Kidney (tissue), 14 donors: ENCODE measurements around the gene MYRIP. TPM values are rescaled to one million over a fixed set of nuclear protein-coding genes. Genes with fewer than 3 reads are reported as not detected.

Source experiments
- DNase-seq, 5 donors: peaks; one replicate each; pipeline ENCODE4 v3.0.0-alpha.2; 2013 to 2020
- FAIRE-seq: peaks from 2 replicates; lab custom pipeline; 2012; peaks lifted over from hg19 to GRCh38; lab: Jason Lieb, UNC
- H3K27ac ChIP-seq, 2 donors: one replicate each; pipeline ENCODE4 v1.7.0; 2013; ENCODE audit warnings: low read depth in 2 of 2, low read length in 2 of 2, inconsistent platforms in 1 of 2
- H3K27me3 ChIP-seq: one replicate; pipeline ENCODE4 v1.7.1; 2013; ENCODE audit warnings: low read length, inconsistent platforms; ENCODE audit not compliant: control insufficient read depth, insufficient read depth
- H3K36me3 ChIP-seq, 3 donors: one replicate each; pipeline versions ENCODE4 v1.7.0 to v1.7.1; 2013; ENCODE audit warnings: low read length in 3 of 3, control low read depth in 1 of 3, inconsistent platforms in 1 of 3; ENCODE audit not compliant: insufficient read depth in 3 of 3, control insufficient read depth in 2 of 3
- H3K4me1 ChIP-seq, 3 donors: one replicate each; pipeline versions ENCODE4 v1.7.0 to v1.7.1; 2013; ENCODE audit warnings: low read length in 3 of 3, inconsistent platforms in 1 of 3, low read depth in 1 of 3; ENCODE audit not compliant: control insufficient read depth in 2 of 3, insufficient read depth in 2 of 3
- H3K4me3 ChIP-seq, 3 donors: one replicate each; pipeline versions ENCODE4 v1.7.0 to v1.8.1; 2013; ENCODE audit warnings: low read length in 3 of 3, control low read depth in 1 of 3, inconsistent platforms in 1 of 3
- H3K9ac ChIP-seq, 3 donors: one replicate each; pipeline versions ENCODE4 v1.7.0 to v1.7.1; 2013; ENCODE audit warnings: low read length in 3 of 3, control low read depth in 1 of 3, inconsistent platforms in 1 of 3
- H3K9me3 ChIP-seq, 3 donors: one replicate each; pipeline versions ENCODE4 v1.7.0 to v1.7.1; 2013; ENCODE audit warnings: low read length in 3 of 3, control low read depth in 1 of 3, inconsistent platforms in 1 of 3; ENCODE audit not compliant: control insufficient read depth in 2 of 3, insufficient read depth in 1 of 3
- CTCF ChIP-seq: IDR thresholded peaks from 3 replicates; pipeline ENCODE4 v1.5.1; 2012; ENCODE audit warnings: mild to moderate bottlenecking, moderate library complexity, borderline replicate concordance; ENCODE audit not compliant: insufficient read depth; ENCODE audit errors: extremely low read depth
- intact Hi-C: fragments of 100-400 bp; cut with DNase I; formaldehyde crosslinking; loops from one replicate; pipeline ENCODE4 v1.11.1; 2022
- polyA plus RNA-seq: library from polyadenylated mRNA; stranded (reverse); fragments of 350-450 nt; fragmentation: Illumina TruSeq; extraction: RNeasy Lipid Tissue Mini Kit (QIAGEN cat#74804); gene quantifications from one replicate; pipeline ENCODE4 v1.2.3, GENCODE V29; 2014; ENCODE audit warnings: low read depth, low replicate concordance; ENCODE audit not compliant: insufficient read depth
- total RNA-seq: library from RNA; stranded (reverse); fragmentation: NEBNext Ultra II Directional; extraction: Animal tissue kit (Norgen Biotek cat#: 25700); gene quantifications from one replicate; pipeline ENCODE4 v1.2.1, GENCODE V29; 2021
- donor health status: control.
- donor health status: control.
- donor health status: control.
- donor health status: control.
- donor health status: control.
- donor health status: DM: yes; HTN: yes; CAD: no.
- donor health status: Normal renal cell carcinoma (clear cell type).

The MYRIP gene
- total and polyA plus RNA-seq, 2 donors from 2014 or later, result 0.92 to 6.6 TPM

- DNase-seq, result no peak
- H3K36me3 ChIP-seq, result no peaks in the 10 kb centered on the region
- TF ChIP-seq CTCF, result no peak
- peaks cover 0 to 2% (median 0%) of the 10 kb centered on the region in 3 donors for H3K4me1 ChIP-seq
- no peaks in the 10 kb centered on the region for H3K9me3 ChIP-seq
- H3K27me3 ChIP-seq, result no peaks in the 10 kb centered on the region
- intact Hi-C loops, result no loop called here
- H3K9ac ChIP-seq, result no peak overlapping the region
- no peak for FAIRE-seq
- no peak overlapping the region for H3K4me3 ChIP-seq
- no peak overlapping the region for H3K27ac ChIP-seq
Observed at GRCh38 chr3:40181182-40181581, 371.8 kb downstream of the MYRIP start.

- no peak for FAIRE-seq
Observed at GRCh38 chr3:40185029-40185695, 375.8 kb downstream of the MYRIP start.

GRCh38 chr3:40186508-40186907, 377.1 kb downstream of the MYRIP start:
- Histone ChIP-seq H3K36me3 (no peaks in the 10 kb centered on the region), H3K9ac (no peak overlapping the region), H3K27ac (no peak overlapping the region), H3K4me1 (no peaks in the 10 kb centered on the region), H3K9me3 (no peaks in the 10 kb centered on the region), H3K4me3 (no peak overlapping the region), H3K27me3 (no peaks in the 10 kb centered on the region)
- FAIRE-seq (no peak), DNase-seq (no peak)
- no peak for TF ChIP-seq CTCF
- intact Hi-C loops, result loop anchor here (5.0 kb wide), 1 partner anchor 131 kb away; no protein-coding TSS in a partner anchor

More at GRCh38 chr3:40185029-40185695, 375.8 kb downstream of the MYRIP start:
- Histone ChIP-seq H3K36me3 (no peaks in the 10 kb centered on the region), H3K9ac (no peak overlapping the region), H3K9me3 (no peaks in the 10 kb centered on the region), H3K27me3 (no peaks in the 10 kb centered on the region), H3K27ac (no peak overlapping the region), H3K4me1 (no peaks in the 10 kb centered on the region), H3K4me3 (no peak overlapping the region)
- TF ChIP-seq CTCF, result no peak
- intact Hi-C loops, result loop anchor here (5.0 kb wide), 1 partner anchor 132 kb away; no protein-coding TSS in a partner anchor
- no peak for DNase-seq
